Peyer's patch (tissue), 4 donors: ENCODE data around the gene COPB1.

ENCODE experiments used
- POLR2A ChIP-seq, 2 donors: fragments of 450-650 bp; IDR thresholded peaks; one replicate each; pipeline ENCODE4 v1.5.1; 2017; ENCODE audit warnings: antibody characterized with exemption in 2 of 2, mild to moderate bottlenecking in 2 of 2, moderate library complexity in 2 of 2
- TF ChIP-seq, protein P1 (sequence below), 6 experiments: fragments of 450-650 bp in 4 of 6; fragments of 200-600 bp in 2 of 6; sonication (generic) in 1 of 6; IDR thresholded peaks; one replicate each; pipeline ENCODE4 v1.5.1; 2017 to 2019; ENCODE audit warnings: antibody characterized with exemption in 6 of 6, mild to moderate bottlenecking in 3 of 6, moderate library complexity in 1 of 6

DNA sequence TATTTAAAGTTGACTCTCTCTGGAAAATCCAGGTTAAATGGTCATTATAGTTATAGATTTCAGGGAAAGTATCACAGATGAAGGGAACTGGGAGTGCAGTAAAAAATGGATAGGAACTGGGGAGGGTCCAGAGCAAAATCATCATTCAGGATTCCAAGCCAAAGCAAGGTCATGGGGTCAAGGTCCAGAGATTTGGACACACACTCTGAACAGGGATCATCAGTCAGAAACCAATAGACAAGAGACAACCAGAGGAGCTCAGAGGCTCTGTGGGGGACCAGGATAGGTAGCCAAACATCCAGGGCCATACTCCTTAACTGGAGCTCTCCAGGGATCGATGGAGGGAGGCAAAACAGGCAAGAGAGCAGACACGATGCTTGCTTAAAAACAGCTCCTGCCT lies 47.8 kb upstream of the COPB1 start:
- TF ChIP-seq, protein P1, sequence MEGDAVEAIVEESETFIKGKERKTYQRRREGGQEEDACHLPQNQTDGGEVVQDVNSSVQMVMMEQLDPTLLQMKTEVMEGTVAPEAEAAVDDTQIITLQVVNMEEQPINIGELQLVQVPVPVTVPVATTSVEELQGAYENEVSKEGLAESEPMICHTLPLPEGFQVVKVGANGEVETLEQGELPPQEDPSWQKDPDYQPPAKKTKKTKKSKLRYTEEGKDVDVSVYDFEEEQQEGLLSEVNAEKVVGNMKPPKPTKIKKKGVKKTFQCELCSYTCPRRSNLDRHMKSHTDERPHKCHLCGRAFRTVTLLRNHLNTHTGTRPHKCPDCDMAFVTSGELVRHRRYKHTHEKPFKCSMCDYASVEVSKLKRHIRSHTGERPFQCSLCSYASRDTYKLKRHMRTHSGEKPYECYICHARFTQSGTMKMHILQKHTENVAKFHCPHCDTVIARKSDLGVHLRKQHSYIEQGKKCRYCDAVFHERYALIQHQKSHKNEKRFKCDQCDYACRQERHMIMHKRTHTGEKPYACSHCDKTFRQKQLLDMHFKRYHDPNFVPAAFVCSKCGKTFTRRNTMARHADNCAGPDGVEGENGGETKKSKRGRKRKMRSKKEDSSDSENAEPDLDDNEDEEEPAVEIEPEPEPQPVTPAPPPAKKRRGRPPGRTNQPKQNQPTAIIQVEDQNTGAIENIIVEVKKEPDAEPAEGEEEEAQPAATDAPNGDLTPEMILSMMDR (IDR thresholded peaks at IDR 0.05) = no peak
- TF ChIP-seq POLR2A (IDR thresholded peaks at IDR 0.05) = no peak
